Liver (tissue), 9 donors: ENCODE results near the gene EMSY. TPM values are rescaled to one million over a fixed set of nuclear protein-coding genes. Genes with fewer than 3 reads are reported as not detected.

Source experiments
- DNase-seq: peaks from one replicate; pipeline ENCODE4 v3.0.0-alpha.2; 2017; ENCODE audit warnings: low spot score
- H3K27ac ChIP-seq, 2 donors: one replicate each; pipeline ENCODE4 v1.7.0; 2013; ENCODE audit warnings: inconsistent platforms in 2 of 2, low read length in 2 of 2, control low read depth in 1 of 2, low read depth in 1 of 2, mild to moderate bottlenecking in 1 of 2
- H3K27me3 ChIP-seq, 4 donors: one replicate each; pipeline versions ENCODE4 v1.6.1 to v1.7.0; 2013; ENCODE audit warnings: low read length in 3 of 4, inconsistent platforms in 1 of 4, mild to moderate bottlenecking in 1 of 4, moderate library complexity in 1 of 4; ENCODE audit not compliant: control insufficient read depth in 4 of 4, insufficient read depth in 4 of 4
- H3K36me3 ChIP-seq, 4 donors: one replicate each; pipeline versions ENCODE4 v1.6.1 to v1.7.0; 2013; ENCODE audit warnings: low read length in 3 of 4, mild to moderate bottlenecking in 3 of 4, low read depth in 1 of 4, moderate library complexity in 1 of 4; ENCODE audit not compliant: control insufficient read depth in 4 of 4, insufficient read depth in 3 of 4
- H3K4me1 ChIP-seq, 4 donors: one replicate each; pipeline versions ENCODE4 v1.6.1 to v1.7.0; 2013; ENCODE audit warnings: low read length in 3 of 4, mild to moderate bottlenecking in 3 of 4, moderate library complexity in 1 of 4; ENCODE audit not compliant: control insufficient read depth in 4 of 4, insufficient read depth in 4 of 4
- H3K4me3 ChIP-seq, 3 donors: one replicate each; pipeline versions ENCODE4 v1.6.1 to v1.7.0; 2013; ENCODE audit warnings: low read length in 3 of 3, control low read depth in 1 of 3, low read depth in 1 of 3, mild to moderate bottlenecking in 1 of 3
- H3K9ac ChIP-seq, 2 donors: one replicate each; pipeline ENCODE4 v1.7.0; 2013; ENCODE audit warnings: low read length in 2 of 2, mild to moderate bottlenecking in 2 of 2, moderate library complexity in 2 of 2, control low read depth in 1 of 2, low read depth in 1 of 2
- H3K9me3 ChIP-seq, 4 donors: one replicate each; pipeline versions ENCODE4 v1.6.1 to v1.7.0; 2013; ENCODE audit warnings: low read length in 3 of 4; ENCODE audit not compliant: control insufficient read depth in 4 of 4
- ATF3 ChIP-seq: IDR thresholded peaks from 2 replicates; pipeline ENCODE4 v1.6.1; 2016; ENCODE audit warnings: antibody characterized with exemption
- CTCF ChIP-seq: fragments of 150-350 bp; IDR thresholded peaks from 2 replicates; pipeline ENCODE4 v1.5.1; 2017; ENCODE audit warnings: improper control_type of control experiment, low read depth, low read length; ENCODE audit not compliant: missing input control
- FOXA1 ChIP-seq: IDR thresholded peaks from 2 replicates; pipeline ENCODE4 v1.6.1; 2016; ENCODE audit warnings: antibody characterized with exemption
- FOXA2 ChIP-seq: IDR thresholded peaks from 2 replicates; pipeline ENCODE4 v1.6.1; 2016; ENCODE audit warnings: antibody characterized with exemption
- HNF4A ChIP-seq, 2 donors: conservative IDR thresholded peaks; 2 replicates each; pipeline ENCODE4 v1.6.1; 2016; ENCODE audit warnings: antibody characterized with exemption in 2 of 2, mild to moderate bottlenecking in 2 of 2
- MAX ChIP-seq: IDR thresholded peaks from 2 replicates; pipeline ENCODE4 v1.6.1; 2016; ENCODE audit warnings: antibody characterized with exemption
- RAD21 ChIP-seq, 2 donors: IDR thresholded peaks; 2 replicates each; pipeline ENCODE4 v1.6.1; 2016; ENCODE audit warnings: antibody characterized with exemption in 2 of 2, mild to moderate bottlenecking in 2 of 2
- REST ChIP-seq: IDR thresholded peaks from 2 replicates; pipeline ENCODE4 v1.6.1; 2016; ENCODE audit warnings: antibody characterized with exemption, mild to moderate bottlenecking
- RXRA ChIP-seq, 2 donors: IDR thresholded peaks; 2 replicates each; pipeline ENCODE4 v1.6.1; 2017 to 2018; ENCODE audit warnings: antibody characterized with exemption in 2 of 2, mild to moderate bottlenecking in 1 of 2
- SP1 ChIP-seq: IDR thresholded peaks from 2 replicates; pipeline ENCODE4 v1.6.1; 2018; ENCODE audit warnings: antibody characterized with exemption, mild to moderate bottlenecking
- TAF1 ChIP-seq: conservative IDR thresholded peaks from 2 replicates; pipeline ENCODE4 v1.6.1; 2016; ENCODE audit warnings: antibody characterized with exemption, mild to moderate bottlenecking
- YY1 ChIP-seq: IDR thresholded peaks from 2 replicates; pipeline ENCODE4 v1.6.1; 2016; ENCODE audit warnings: antibody characterized with exemption, mild to moderate bottlenecking
- ZBTB33 ChIP-seq: IDR thresholded peaks from 2 replicates; pipeline ENCODE4 v1.6.1; 2016; ENCODE audit warnings: antibody characterized with exemption
- whole genome bisulfite sequencing: extraction: QIAGEN DNeasy Blood & Tissue Kit; methylation state at CpG from one replicate; pipeline ENCODE4 v1.1.7; 2013; 5-methylcytosine and 5-hydroxymethylcytosine counted together
- polyA plus RNA-seq, 2 donors: library from polyadenylated mRNA; stranded (reverse) in 1 of 2; unstranded in 1 of 2; fragments of 200-250 nt in 1 of 2; fragments of >200 nt in 1 of 2; fragmentation: Nextera tagmentation in 1 of 2; extraction: Ambion mirVana in 1 of 2; gene quantifications; one replicate each; pipeline versions ENCODE4 v1.2.1 to v1.2.3, GENCODE V29; 2013 to 2015
- total RNA-seq, 2 donors: library from RNA; depleted of rRNA; stranded (reverse); fragments of >200 nt; gene quantifications; one replicate each; pipeline ENCODE4 v1.2.3, GENCODE V29; 2014
- donor health status: healthy.
- donor health status: healthy.
- donor health status: healthy.
- donor health status: healthy.
- donor health status: healthy.

Gene EMSY
- total and polyA plus RNA-seq, 4 donors = 4.2 to 14.8 (median 8.9) TPM

GRCh38 chr11:76587820-76588454, 143.1 kb downstream of the EMSY start:
- Histone ChIP-seq H3K9ac (no peak overlapping the region), H3K9me3 (no peaks in the 10 kb centered on the region), H3K4me3 (no peak overlapping the region), H3K36me3 (no peaks in the 10 kb centered on the region), H3K27me3 (no peaks in the 10 kb centered on the region), H3K4me1 (no peaks in the 10 kb centered on the region), H3K27ac (peak overlapping the region; percentile 70)
- 64% methylated on average over 5 of the region's 5 CpGs for WGBS
- TF ChIP-seq SP1 = no peak
- no peak for TF ChIP-seq TAF1
- no peak for TF ChIP-seq MAX
- TF ChIP-seq CTCF = no peak
- TF ChIP-seq FOXA2 = no peak
- no peak for TF ChIP-seq YY1
- no peak for TF ChIP-seq RAD21 (IDR thresholded peaks at IDR 0.05)
- TF ChIP-seq RXRA (IDR thresholded peaks at IDR 0.05) = no peak
- no peak for TF ChIP-seq REST
- no peak for TF ChIP-seq FOXA1
- no peak for TF ChIP-seq HNF4A (conservative IDR thresholded peaks at IDR 0.05)
- TF ChIP-seq ZBTB33 = no peak
- TF ChIP-seq ATF3 = no peak
- no peak for DNase-seq
